GM21381 (cell line): ENCODE results near the gene TIMM10.
"Not testable (repeated sequence)": the region's sequence is repeated elsewhere in the genome, so short reads cannot be mapped to it uniquely, and the experiment has no call there.

Experiments used
- ATAC-seq: cut with Tn5 transposase; IDR thresholded peaks from one replicate; pipeline ENCODE4 v1.9.1; 2021; ENCODE audit warnings: mild to moderate bottlenecking, moderate library complexity; ENCODE audit not compliant: unreplicated experiment

Gene TIMM10

DNA sequence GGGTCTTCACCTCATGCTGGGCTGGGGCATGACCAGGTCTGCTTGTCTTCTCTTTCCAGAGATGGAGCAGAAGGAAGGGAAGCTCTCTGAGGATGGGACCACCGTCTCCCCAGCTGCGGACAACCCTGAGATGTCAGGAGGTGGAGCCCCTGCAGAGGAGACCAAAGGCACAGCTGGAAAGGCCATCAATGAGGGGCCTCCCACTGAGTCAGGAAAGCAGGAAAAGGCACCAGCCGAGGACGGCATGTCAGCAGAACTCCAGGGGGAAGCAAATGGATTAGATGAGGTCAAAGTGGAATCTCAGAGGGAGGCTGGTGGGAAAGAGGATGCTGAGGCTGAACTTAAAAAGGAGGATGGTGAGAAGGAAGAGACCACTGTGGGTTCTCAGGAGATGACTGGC lies 12.0 kb upstream of the TIMM10 start:
- ATAC-seq: no peak

DNA sequence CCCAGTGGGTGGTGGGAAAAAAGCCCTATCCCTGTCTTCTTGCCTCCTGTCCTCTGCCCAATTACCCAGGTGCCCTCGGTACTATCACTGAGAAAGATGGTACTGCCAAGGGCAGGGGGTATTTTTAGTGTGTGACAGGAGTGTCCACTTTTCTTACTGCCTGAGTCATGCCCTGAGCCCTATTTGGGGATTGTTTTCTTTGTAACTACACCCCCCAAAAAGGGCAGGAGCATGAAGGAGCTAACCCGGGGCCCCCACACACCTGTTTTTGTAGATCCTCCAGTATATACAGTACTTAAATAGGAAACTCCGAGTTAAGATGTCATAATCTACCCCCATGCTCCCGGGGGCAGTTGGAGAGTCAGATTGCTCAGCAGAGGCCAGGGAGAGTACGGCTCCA lies 10.6 kb upstream of the TIMM10 start:
- ATAC-seq: no peak

DNA sequence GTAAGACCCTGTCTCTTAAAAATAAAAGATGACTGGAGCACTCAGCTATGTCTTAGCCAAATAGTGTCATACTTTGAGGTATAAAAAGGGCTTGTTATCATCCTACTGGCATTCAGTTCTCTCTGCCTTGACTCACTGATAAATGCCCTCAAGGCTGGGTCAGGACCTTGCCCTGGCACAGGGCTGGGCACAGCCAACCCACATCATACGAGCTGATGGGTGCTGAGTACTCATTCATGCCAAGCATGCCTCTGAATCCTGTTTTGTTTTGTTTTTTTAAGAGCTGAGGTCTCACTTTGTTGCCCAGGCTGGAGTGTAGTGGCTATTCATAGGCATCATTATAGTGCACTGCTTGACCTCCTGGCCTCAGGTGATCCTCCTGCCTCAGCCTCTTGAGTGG lies 8.8 kb upstream of the TIMM10 start:
- ATAC-seq: no peak

DNA sequence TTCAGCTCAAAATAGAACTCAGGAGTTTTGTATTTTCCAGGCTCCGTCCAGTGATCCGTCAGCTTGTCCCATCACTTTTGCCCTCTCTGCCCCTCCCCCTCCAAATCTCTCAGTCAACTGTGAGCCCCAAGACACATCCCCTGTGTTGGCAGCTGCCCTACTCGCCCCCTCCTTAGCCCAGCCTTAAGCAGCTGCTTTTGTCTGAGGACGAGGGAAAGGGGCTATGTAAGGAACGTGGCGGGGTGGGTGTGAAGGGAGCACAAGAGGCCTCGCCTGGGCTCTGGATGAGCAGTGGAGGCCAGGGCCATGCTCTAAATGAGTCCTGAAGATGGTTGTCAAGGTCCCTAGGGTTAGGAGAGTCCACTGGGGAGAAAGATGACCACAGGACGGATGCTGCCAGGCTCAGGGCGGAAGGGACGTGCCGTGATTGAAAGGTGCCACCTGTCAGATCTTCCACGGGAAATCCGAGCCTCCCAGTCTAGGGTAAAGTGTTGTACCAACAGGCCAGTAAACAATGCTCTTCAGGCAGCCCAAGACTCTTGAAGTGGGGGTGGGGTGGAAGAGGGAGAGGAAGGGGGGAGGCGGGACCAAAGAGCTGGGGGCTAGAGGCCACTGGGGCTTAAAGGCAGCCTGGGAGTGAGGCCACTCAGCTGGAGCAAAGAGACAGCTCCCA lies 6.5 kb upstream of the TIMM10 start, which contains the start of gene SMTNL1:
SMTNL1 (plus strand) TSS at position 649 of the 673 bp plus-strand sequence. CDS start 5,048 bp downstream, outside the sequence.
- no peak for ATAC-seq

DNA sequence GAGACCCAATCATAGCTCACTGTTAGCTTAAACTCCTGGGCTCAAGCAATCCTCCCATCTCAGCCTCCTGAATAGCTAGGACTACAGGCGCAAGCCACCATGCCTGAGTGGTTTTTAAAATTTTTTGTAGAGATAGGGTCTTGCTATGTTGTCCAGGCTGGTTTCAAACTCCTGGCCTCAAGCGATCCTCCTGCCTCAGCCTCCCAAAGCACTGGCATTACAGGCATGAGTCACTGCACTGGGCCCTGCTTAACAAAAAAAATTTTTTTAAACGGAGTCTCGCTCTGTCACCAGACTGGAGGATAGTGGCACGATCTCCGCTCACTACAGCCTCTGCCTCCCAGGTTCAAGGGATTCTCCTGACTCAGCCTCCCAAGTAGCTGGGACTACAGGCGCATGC lies 3.9 kb upstream of the TIMM10 start:
- ATAC-seq: not testable (repeated sequence)

DNA sequence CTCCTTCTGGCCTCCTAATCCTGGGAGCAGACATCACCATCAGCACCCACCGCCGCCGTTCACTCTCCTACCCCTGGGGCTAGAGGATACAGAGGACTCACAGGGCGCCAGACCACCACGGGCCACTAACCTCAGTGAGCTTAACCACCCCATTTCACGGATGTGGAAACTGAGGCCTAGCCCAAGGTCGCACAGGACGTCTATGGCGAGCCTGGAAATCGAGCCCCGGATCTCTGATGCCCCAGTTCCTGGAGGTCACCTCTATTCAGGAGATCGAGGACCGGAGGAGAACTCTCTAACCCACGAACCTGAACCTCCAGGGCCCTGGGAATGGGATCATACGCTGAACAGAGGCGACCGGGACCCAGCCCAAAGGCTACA lies 349 bp downstream of the TIMM10 start:
- ATAC-seq: no peak

DNA sequence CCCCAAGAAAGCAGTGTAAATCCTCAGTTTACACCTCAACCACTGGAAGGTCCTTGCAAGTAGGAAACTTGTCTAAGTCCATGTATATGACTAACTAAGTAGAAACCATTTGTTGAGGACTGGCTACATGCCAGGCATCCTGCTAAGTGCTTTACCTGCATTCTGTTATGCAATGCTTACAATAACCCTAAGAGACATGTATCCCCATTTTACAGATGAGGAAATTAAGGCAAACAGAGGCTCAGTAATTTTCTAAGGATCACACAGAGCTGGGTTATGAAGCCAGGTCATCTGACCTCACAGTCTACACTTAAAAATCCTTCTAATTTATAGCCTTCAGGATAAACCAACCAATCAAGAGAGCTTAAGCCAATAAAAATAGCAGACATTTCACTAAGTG lies 1.5 kb downstream of the TIMM10 start:
- no peak for ATAC-seq

DNA sequence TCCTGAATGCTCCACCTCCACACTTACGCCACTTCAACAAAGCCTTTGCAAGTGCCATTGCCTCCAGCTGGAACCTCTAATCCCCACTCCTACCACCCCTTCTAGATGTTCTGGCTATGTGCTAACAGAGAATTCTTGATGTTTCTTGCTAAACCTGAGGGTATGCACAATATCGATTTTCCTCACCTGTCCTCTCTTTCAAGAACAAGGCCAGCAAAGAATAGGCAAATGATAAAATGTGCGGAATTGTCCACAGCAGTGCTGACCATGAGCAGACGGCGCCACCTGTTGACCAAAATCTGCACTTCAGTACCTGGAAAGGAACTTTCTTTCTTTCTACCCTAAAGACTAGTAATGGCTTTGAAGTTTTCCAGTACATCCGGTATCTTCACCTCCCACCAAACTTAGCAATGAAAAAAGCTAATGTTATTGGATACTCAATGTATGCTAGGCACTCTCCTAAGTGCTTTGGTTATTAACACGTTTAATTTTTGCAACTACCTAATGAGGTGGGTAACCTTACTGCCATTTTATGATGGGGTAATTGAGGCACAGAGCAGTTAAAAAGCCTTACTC lies 3.4 kb downstream of the TIMM10 start:
- no peak for ATAC-seq

DNA sequence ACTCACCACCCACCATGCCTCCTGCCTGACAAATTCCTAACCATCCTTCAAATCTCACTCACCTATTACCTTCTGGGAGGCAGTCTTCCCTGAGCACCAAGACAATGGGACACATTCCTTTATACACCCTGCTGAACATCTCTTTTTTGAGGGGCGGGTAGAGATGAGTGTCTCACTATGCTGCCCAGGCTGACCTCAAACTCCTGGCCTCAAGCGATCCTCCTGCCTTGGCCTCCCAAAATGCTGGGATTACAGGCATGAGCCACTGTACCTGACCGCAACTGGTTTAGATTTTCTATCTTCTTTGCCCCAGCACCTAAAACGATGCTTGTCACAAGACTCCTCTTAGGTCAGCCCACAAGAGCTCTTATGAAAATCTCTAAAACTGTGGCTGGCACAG lies 7.1 kb downstream of the TIMM10 start:
- no peak for ATAC-seq

DNA sequence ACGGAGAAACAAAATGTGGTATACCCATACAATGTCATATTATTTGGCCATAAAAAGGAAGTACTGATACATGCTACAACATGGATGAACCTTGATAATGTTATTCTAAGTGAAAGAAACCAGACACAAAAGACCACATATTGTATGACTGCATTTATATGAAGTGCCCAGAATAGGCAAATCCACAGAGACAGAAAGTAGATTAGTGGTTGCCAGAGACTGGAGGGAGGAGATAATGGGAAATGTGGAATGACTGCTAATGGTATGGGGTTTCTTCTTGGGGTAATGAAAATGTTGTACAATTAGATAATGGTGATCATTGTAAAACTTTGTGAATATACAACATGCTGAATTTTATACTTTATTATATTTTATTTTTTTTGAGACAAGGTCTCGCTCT lies 9.4 kb downstream of the TIMM10 start:
- ATAC-seq: no peak

DNA sequence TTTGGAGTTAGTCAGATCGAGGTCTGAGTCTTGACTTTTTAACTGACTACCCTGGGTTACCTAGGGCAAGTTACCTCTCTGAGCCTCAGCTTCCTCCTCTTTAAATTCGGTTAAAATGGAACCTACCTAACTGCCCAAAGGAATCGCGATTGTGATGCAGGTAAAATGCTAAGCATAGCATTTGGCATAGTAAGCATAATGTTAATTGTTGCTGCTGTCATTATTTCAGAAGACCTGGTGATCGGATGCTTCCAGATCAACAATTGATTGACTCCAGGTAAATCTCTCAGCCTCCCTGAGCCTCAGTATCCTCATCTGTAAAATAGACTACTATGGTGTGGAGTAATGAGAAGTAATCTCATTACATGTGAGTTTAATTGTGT lies 14.5 kb downstream of the TIMM10 start:
- no peak for ATAC-seq

DNA sequence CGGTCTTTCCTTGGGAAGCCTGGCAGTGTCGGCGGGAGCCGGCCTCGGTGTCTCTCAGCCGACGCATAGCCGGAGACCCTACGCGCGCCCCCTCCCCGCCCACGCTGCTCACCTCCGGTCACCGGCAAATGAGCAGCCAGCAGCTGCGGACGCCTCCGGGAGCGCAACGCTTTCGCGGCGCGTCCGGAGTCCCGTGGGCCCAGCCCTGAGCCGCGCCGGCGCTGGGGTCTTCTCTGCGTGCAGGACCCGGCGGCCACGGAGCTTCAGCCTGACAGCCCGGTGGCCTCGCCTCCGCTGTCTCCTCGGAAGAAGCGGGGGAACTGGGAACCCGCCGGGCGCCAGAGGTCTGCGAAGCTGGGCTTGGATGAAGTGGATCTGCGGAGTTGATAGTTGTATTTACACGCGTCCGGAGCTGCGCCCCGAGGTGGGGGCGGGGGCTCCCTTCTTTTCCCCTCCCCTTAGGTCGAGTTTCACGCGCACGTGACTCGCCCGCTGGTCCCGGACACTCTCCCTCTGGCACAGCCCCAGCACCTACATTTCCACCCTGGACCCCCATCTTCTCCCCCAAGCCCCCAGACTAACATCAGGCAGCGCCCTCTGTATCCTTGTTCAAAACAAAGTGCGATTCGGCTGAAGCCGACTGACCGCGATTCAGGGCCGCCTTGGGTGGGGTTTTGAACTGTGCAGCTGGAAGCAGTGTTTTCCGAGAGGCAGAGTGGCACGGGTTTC lies 15.1 kb downstream of the TIMM10 start, which contains the start of gene SLC43A1:
SLC43A1 (minus strand) TSS at position 371 of the 729 bp plus-strand sequence. CDS start 1,591 bp downstream, outside the sequence.
- peak; percentile 37 for ATAC-seq

DNA sequence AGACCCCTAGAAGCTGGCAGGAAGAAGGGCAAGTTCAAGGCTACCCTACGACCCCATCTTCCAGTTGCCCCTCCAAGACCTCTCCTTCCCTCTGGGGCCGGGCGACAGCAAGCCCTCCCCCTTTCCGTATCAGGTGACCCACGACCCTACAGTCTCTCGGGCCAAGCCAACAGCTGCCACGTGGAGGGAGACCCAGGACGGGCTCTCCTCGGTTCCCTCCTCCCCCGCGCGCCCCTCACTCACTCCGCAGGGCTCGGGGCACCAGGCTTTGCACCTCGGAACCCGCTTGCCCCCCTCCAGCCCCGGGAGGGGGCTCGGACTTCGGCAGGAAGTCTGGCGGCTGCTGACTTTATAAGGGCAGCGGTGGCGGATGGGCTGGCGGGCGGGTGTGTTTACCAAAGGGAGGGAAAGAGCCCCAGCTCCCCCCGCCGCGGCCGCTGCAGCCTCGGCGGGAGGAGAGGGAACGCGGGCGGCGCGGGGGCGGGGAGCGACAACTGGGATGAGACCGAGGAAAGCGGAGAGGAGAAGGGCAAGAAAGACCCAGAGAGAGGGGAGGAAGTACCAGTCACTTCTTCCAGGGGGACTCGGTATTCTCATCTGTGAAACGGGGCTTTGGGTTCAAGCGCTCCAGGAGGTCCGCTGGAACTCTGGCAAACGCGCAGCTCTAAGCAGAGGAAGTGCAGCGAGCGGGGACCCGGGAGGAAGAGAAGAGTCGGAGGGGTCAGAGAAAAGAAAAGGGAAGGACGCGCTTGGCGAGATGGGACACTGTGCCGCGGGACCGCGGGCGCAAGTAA lies 15.8 kb downstream of the TIMM10 start:
- ATAC-seq: peak; percentile 50

DNA sequence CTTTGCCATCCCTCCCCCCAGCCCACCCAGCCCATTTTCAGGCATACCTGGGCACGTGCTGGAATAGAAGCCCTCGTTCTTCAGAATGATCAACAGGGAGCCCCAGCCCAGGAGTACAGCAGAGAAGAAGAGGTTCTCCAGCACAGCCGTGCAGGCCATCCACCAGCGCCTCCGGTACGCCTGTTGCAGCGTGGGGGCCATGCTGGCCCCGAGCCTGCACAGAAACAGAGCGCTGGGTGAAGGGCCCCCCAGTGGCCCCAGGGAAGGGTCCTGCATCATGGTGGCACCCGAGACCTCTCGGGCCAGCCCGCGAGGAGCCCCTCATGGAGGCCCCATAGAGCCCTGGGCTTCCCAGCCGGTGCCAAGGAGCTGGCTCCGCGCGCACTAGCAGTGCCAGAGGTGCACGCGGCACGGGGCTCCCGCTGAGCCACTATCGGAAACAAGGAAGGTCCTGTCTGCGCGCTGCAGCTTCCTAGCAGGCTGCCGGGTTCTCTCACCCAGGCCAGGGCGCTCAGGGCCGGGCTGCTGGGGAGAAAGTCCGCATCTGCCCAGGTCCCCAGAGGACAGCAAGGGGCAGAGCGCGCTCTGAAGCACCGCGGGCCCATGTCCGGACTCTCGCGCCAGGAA lies 16.5 kb downstream of the TIMM10 start:
- peak; percentile 31 for ATAC-seq

DNA sequence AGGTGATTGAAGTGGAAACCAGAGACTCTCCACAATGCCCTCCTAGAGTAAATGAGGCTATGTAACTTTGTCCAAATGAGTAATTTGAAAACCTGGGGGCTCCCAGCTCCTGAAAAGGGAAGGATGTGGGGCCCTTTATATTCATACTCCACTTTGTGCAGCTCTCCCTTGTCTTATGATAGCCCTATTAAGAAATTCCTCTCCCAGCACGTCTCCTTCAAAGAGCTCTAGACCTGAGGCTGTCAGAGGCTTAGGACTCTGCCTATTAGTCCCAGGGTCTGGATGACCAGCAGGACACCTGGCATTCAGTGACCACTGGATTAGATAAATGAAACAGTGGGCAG lies 17.1 kb downstream of the TIMM10 start:
- ATAC-seq: no peak

DNA sequence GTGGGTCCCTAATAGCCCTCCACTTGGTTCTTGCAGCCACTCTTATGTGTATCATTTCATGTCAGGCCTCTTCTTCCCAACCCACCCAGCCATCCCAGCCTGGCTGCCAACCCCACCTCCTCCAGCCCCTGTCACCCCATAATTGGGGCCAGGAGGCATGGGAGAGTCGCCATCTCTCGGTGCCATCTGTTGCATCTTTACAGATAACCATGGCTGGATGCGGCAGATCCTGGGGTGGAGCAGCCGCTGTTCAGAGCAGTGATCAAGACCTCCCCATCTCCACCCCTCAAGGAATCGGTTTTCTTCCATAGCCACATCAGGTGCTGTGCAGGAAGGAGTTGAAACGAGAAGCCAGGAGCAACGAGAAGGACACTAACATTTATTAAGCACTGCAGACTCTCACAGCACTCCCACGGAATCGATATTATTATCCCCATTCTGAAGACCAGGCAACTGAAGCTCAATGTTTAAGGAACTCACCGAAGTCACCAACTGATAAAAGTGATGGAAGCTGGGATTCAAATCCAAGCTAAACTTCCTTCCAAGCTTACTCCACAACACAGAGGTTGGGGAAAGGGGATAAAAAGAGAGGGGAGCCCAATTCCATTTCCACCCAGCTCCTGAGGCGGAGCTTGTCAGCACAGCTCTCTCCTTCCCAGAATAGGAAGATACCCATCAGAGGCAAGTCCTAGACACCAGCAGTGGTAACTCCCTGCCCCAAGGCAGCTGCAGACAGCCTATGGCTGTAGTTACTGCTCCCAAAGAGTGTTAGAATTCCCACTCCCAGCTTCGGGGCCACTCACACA lies 17.7 kb downstream of the TIMM10 start:
- ATAC-seq: no peak

DNA sequence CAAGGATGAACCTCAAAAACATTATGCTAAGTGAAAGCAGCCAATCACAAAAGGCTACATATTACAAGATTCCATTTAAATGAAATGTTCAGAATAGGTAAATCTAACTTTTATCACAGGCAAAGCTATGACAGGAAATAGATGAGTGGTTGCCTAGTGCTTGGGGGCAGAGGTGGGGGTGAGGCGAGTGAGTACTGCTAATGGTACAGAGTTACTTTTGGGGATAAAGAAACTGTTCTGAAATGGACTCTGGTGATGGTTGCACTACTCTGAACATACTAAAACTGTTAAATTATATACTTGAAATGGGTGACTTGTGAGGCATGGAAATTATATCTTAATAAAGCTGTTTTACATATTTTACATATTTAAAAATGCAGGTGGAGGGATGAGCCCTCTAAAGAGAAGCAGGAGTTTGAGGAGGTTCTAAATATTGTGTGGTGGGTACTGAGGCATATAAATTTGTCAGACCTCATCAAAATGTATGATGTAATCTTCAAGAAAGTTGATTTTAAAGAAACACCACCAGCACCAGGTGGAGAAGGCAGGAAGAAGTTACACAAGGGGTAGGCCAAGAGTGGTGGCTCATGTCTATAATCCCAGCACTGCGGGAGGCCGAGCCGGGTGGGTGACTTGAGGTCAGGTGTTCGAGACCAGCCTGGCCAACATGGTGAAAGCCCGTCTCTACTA lies 18.7 kb downstream of the TIMM10 start:
- ATAC-seq: no peak

DNA sequence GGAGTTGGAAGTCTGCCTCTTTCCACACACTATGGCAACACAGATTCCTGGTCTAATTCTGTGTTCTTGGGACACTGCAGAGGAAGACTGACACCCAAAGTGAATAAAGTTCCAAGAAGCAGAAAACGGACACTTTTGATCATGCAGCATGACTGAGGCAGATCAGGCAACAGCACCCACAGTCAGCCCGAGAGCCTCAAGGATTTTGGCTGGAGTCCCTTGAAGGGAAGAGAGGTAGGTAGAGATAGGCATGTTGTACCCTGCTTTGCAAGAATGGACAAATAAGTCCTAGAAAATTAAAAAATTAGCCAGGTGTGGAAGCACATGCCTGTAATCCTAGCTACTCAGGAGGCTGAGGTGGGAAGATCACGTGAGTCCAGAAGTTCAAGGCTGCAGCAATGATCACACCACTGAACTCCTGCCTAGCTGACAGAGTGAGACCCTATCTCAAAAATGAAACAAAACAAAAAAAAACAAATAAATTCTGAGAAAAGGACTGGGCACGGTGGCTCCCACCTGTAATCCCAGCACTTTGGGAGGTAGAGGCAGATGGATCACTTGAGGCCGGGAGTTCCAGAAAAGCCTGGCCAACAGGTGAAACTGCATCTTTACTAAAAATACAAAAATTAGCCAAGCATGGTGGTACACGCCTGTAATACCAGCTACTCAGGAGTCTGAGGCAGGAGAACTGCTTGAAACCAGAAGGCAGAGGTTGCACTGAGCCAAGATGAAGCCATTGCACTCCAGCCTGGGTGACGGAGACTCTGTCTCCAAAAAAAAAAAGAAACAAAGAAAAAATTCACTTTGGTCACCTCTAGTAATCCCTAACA lies 22.0 kb downstream of the TIMM10 start:
- ATAC-seq: no peak

DNA sequence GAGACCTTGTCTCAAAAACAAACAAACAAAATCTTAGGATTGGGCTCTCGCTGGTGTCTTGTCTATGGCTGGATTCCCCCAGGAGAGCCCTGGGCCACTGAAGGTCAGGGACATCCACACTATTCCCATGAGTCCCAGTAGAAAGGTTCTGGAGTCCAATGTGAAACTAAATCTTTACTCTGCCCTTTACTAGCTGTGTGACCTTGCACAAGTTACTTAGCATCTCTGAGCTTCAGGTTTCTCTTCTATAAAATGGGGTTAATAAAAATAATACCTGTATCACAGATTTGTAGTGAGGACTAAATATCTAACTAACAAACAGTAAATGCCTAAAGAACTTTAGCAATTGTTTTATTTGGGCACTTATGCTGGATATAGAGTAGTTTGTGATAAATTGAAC lies 24.0 kb downstream of the TIMM10 start:
- no peak for ATAC-seq
